Osteoblast (primary cell): Measurements from ENCODE around the gene RPS6KA5. TPM values are rescaled to one million over a fixed set of nuclear protein-coding genes. Genes with fewer than 3 reads are reported as not detected.

Experiments
- DNase-seq: peaks from one replicate; pipeline ENCODE4 v3.0.0; 2011; ENCODE audit warnings: low spot score, mixed read lengths; ENCODE audit not compliant: insufficient read length; ENCODE audit errors: missing footprints
- H2AFZ ChIP-seq: 2 replicates; pipeline ENCODE4 v1.6.0; 2011; ENCODE audit warnings: mild to moderate bottlenecking, low read length
- H3K27ac ChIP-seq: 2 replicates; pipeline ENCODE4 v1.5.1; 2011; ENCODE audit warnings: mild to moderate bottlenecking, low read depth, low read length, moderate library complexity
- H3K27me3 ChIP-seq: 2 replicates; pipeline ENCODE4 v1.6.0; 2012; ENCODE audit warnings: mild to moderate bottlenecking, control low read depth, inconsistent platforms, low read length, moderate library complexity; ENCODE audit not compliant: insufficient read depth
- H3K36me3 ChIP-seq: 2 replicates; pipeline ENCODE4 v1.5.1; 2011; ENCODE audit warnings: mild to moderate bottlenecking, low read length, control low read depth, moderate library complexity; ENCODE audit not compliant: insufficient read depth
- H3K4me1 ChIP-seq: 2 replicates; pipeline ENCODE4 v1.5.1; 2011; ENCODE audit warnings: mild to moderate bottlenecking, low read length, control low read depth, moderate library complexity; ENCODE audit not compliant: insufficient read depth
- H3K4me2 ChIP-seq: 2 replicates; pipeline ENCODE4 v1.6.0; 2011; ENCODE audit warnings: mild to moderate bottlenecking, low read length; ENCODE audit not compliant: insufficient read depth
- H3K4me3 ChIP-seq: fragments of 200-600 bp; sonication (generic); 3 replicates; pipeline ENCODE4 v1.5.1; 2012; ENCODE audit warnings: mild to moderate bottlenecking, low read length, inconsistent platforms; ENCODE audit not compliant: insufficient read depth
- H3K79me2 ChIP-seq: 2 replicates; pipeline ENCODE4 v1.6.0; 2012; ENCODE audit warnings: mild to moderate bottlenecking, low read length, control low read depth, inconsistent platforms; ENCODE audit not compliant: insufficient read depth
- H3K9me3 ChIP-seq: 2 replicates; pipeline ENCODE4 v1.5.1; 2011; ENCODE audit warnings: low read depth, low read length, control low read depth
- H4K20me1 ChIP-seq: 2 replicates; pipeline ENCODE4 v1.6.0; 2012; ENCODE audit warnings: mild to moderate bottlenecking, low read length, control low read depth; ENCODE audit not compliant: insufficient read depth
- total RNA-seq: library from RNA; depleted of rRNA; stranded (reverse); fragments of >200 nt; gene quantifications from 2 replicates; pipeline ENCODE4 v1.2.3, GENCODE V29; 2012
- TF ChIP-seq, protein P1 (sequence below): IDR thresholded peaks from 2 replicates; pipeline ENCODE4 v1.5.1; 2011; ENCODE audit warnings: mild to moderate bottlenecking, low read depth, low read length, moderate library complexity; ENCODE audit errors: extremely low read depth

The RPS6KA5 gene
- total RNA-seq, 1 donor: 1.4 TPM

GRCh38 chr14:90871605-90872233 lies 188.7 kb downstream of the RPS6KA5 start:
- H3K4me3 ChIP-seq: no peak overlapping the region
- no peak overlapping the region for H3K4me2 ChIP-seq
- DNase-seq: no peak
- no peaks in the 10 kb centered on the region for H3K79me2 ChIP-seq
- no peaks in the 10 kb centered on the region for H3K9me3 ChIP-seq
- H4K20me1 ChIP-seq: no peaks in the 10 kb centered on the region
- no peak overlapping the region for H3K27ac ChIP-seq
- TF ChIP-seq, protein P1, sequence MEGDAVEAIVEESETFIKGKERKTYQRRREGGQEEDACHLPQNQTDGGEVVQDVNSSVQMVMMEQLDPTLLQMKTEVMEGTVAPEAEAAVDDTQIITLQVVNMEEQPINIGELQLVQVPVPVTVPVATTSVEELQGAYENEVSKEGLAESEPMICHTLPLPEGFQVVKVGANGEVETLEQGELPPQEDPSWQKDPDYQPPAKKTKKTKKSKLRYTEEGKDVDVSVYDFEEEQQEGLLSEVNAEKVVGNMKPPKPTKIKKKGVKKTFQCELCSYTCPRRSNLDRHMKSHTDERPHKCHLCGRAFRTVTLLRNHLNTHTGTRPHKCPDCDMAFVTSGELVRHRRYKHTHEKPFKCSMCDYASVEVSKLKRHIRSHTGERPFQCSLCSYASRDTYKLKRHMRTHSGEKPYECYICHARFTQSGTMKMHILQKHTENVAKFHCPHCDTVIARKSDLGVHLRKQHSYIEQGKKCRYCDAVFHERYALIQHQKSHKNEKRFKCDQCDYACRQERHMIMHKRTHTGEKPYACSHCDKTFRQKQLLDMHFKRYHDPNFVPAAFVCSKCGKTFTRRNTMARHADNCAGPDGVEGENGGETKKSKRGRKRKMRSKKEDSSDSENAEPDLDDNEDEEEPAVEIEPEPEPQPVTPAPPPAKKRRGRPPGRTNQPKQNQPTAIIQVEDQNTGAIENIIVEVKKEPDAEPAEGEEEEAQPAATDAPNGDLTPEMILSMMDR: no peak
- no peaks in the 10 kb centered on the region for H3K27me3 ChIP-seq
- H3K4me1 ChIP-seq: no peaks in the 10 kb centered on the region
- H3K36me3 ChIP-seq: no peaks in the 10 kb centered on the region
- H2AFZ ChIP-seq: no peak overlapping the region

- H3K36me3 ChIP-seq: no peaks in the 10 kb centered on the region
- no peaks in the 10 kb centered on the region for H3K9me3 ChIP-seq
- no peaks in the 10 kb centered on the region for H3K27me3 ChIP-seq
- H3K79me2 ChIP-seq: no peaks in the 10 kb centered on the region
- no peak for DNase-seq
- no peak overlapping the region for H3K27ac ChIP-seq
- no peak overlapping the region for H2AFZ ChIP-seq
- H3K4me2 ChIP-seq: no peak overlapping the region
- TF ChIP-seq, protein P1: no peak
- no peaks in the 10 kb centered on the region for H4K20me1 ChIP-seq
- no peaks in the 10 kb centered on the region for H3K4me1 ChIP-seq
- H3K4me3 ChIP-seq: no peak overlapping the region
Observed at GRCh38 chr14:90870950-90871604, 189.4 kb downstream of the RPS6KA5 start.

DNA sequence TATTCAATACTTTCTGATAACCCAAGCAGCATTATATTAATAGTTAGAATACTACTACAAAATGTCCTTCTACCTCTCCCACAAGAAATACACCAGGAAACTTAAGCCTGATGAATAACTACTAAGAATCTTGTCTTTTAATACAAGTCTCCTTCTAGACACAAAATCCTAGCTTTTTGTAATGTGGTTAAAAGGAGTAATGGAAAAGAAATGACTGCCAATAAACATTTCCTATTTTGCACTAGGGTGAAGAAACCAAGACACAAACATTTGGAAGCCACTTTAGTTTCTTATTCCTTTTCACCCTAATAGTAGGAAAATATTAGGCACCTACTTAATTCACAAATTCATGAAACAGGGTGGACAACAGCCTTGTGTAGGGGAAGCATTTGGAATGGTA lies 192.9 kb downstream of the RPS6KA5 start:
- H3K4me2 ChIP-seq: no peak overlapping the region
- no peak overlapping the region for H2AFZ ChIP-seq
- no peak for DNase-seq
- no peaks in the 10 kb centered on the region for H4K20me1 ChIP-seq
- H3K36me3 ChIP-seq: no peaks in the 10 kb centered on the region
- TF ChIP-seq, protein P1: no peak
- no peak overlapping the region for H3K4me3 ChIP-seq
- no peak overlapping the region for H3K27ac ChIP-seq
- no peaks in the 10 kb centered on the region for H3K79me2 ChIP-seq
- H3K9me3 ChIP-seq: no peaks in the 10 kb centered on the region
- H3K27me3 ChIP-seq: no peaks in the 10 kb centered on the region
- H3K4me1 ChIP-seq: no peaks in the 10 kb centered on the region

DNA sequence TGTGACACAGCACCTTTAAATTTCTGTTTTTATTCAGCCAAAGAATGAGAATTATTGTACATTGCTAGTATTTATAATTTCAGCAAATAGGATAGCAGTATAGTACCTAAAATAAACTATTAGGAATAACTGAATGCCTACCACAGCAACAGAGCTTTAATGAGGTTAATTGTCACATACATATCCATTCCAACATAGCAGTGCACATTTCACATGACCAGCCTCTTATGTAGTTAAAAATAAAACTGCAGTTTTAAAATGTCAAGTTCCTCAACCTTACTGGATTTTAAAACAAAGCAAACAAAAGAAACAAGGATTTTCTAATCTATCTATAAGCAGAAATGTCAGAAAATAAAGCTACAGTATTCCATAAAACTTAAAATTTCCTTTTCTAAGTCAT lies 193.6 kb downstream of the RPS6KA5 start:
- Histone ChIP-seq H2AFZ (no peak overlapping the region), H3K27me3 (no peaks in the 10 kb centered on the region), H3K79me2 (no peaks in the 10 kb centered on the region), H3K27ac (no peak overlapping the region), H3K9me3 (no peaks in the 10 kb centered on the region), H4K20me1 (no peaks in the 10 kb centered on the region), H3K36me3 (no peaks in the 10 kb centered on the region), H3K4me3 (no peak overlapping the region), H3K4me2 (no peak overlapping the region), H3K4me1 (no peaks in the 10 kb centered on the region)
- no peak for DNase-seq
- TF ChIP-seq, protein P1: no peak
